Kidney capillary endothelial cell (primary cell): ENCODE results near the gene ALDH1A2.
"Not testable (repeated sequence)": the region's sequence is repeated elsewhere in the genome, so short reads cannot be mapped to it uniquely, and the experiment has no call there.

Experiments
- DNase-seq: peaks from one replicate; pipeline ENCODE4 v3.0.0-alpha.2; 2018; ENCODE audit warnings: low spot score

ALDH1A2 gene

GRCh38 chr15:58065445-58066041 lies at the start of gene ALDH1A2:
ALDH1A2 (minus strand) TSS chr15:58065711; CDS start chr15:58065650, 61 bp downstream.
- no peak for DNase-seq

- no peak for DNase-seq
These were observed 49.3 kb upstream of the ALDH1A2 start for GRCh38 chr15:58114812-58115211.

GRCh38 chr15:58114388-58114787 lies 48.9 kb upstream of the ALDH1A2 start:
- DNase-seq: no peak

- DNase-seq: not testable (repeated sequence)
These were observed 47.8 kb upstream of the ALDH1A2 start for GRCh38 chr15:58113358-58113757.

GRCh38 chr15:58111718-58112104 lies 46.2 kb upstream of the ALDH1A2 start:
- DNase-seq: no peak

GRCh38 chr15:58110999-58111717 lies 45.6 kb upstream of the ALDH1A2 start:
- no peak for DNase-seq

- DNase-seq: no peak
These were observed 43.9 kb upstream of the ALDH1A2 start for GRCh38 chr15:58109419-58109818.

- DNase-seq: no peak
These were observed 42.6 kb upstream of the ALDH1A2 start for GRCh38 chr15:58108117-58108516.

GRCh38 chr15:58103482-58103881 lies 38.0 kb upstream of the ALDH1A2 start:
- no peak for DNase-seq

GRCh38 chr15:58096529-58097084 lies 31.1 kb upstream of the ALDH1A2 start:
- no peak for DNase-seq

GRCh38 chr15:58095415-58095814 lies 29.9 kb upstream of the ALDH1A2 start:
- no peak for DNase-seq

- DNase-seq: no peak
These were observed 22.4 kb upstream of the ALDH1A2 start for GRCh38 chr15:58087871-58088270.

GRCh38 chr15:58086491-58086890 lies 21.0 kb upstream of the ALDH1A2 start:
- no peak for DNase-seq

- no peak for DNase-seq
These were observed 18.0 kb upstream of the ALDH1A2 start for GRCh38 chr15:58083526-58083925.

GRCh38 chr15:58081891-58082290 lies 16.4 kb upstream of the ALDH1A2 start:
- no peak for DNase-seq

GRCh38 chr15:58081456-58081855 lies 15.9 kb upstream of the ALDH1A2 start:
- no peak for DNase-seq

- DNase-seq: not testable (repeated sequence)
These were observed 15.4 kb upstream of the ALDH1A2 start for GRCh38 chr15:58080959-58081358.

- no peak for DNase-seq
These were observed 14.9 kb upstream of the ALDH1A2 start for GRCh38 chr15:58080398-58080797.

- DNase-seq: no peak
These were observed 13.1 kb upstream of the ALDH1A2 start for GRCh38 chr15:58078591-58078990.

- no peak for DNase-seq
These were observed 11.9 kb upstream of the ALDH1A2 start for GRCh38 chr15:58077427-58077826.

- DNase-seq: no peak
These were observed 8.9 kb upstream of the ALDH1A2 start for GRCh38 chr15:58074452-58074851.

GRCh38 chr15:58070801-58071418 lies 5.4 kb upstream of the ALDH1A2 start:
- DNase-seq: peak; percentile 63

GRCh38 chr15:58069008-58069407 lies 3.5 kb upstream of the ALDH1A2 start:
- DNase-seq: no peak
